Endothelial cell (in vitro differentiated cells): ENCODE measurements around the gene FCAR. TPM values are rescaled to one million over a fixed set of nuclear protein-coding genes. Genes with fewer than 3 reads are reported as not detected.
"Not testable (repeated sequence)": the region's sequence is repeated elsewhere in the genome, so short reads cannot be mapped to it uniquely, and the experiment has no call there.

Source experiments
- DNase-seq: peaks from one replicate; pipeline ENCODE4 v3.0.0; 2021; ENCODE audit warnings: low spot score
- H3K27ac Mint-ChIP-seq: one replicate; pipeline ENCODE4 v1.8.0; 2021; ENCODE audit warnings: mixed read lengths, inconsistent platforms; ENCODE audit not compliant: unreplicated experiment
- H3K27me3 Mint-ChIP-seq: one replicate; pipeline ENCODE4 v1.8.0; 2021; ENCODE audit warnings: mild to moderate bottlenecking, moderate library complexity, mixed read lengths, inconsistent platforms; ENCODE audit not compliant: unreplicated experiment
- H3K36me3 Mint-ChIP-seq: one replicate; pipeline ENCODE4 v1.8.0; 2021; ENCODE audit warnings: mild to moderate bottlenecking, low read depth, mixed read lengths, inconsistent platforms; ENCODE audit not compliant: unreplicated experiment
- H3K4me1 Mint-ChIP-seq: one replicate; pipeline ENCODE4 v1.8.0; 2021; ENCODE audit warnings: mild to moderate bottlenecking, mixed read lengths, inconsistent platforms; ENCODE audit not compliant: unreplicated experiment
- H3K4me3 Mint-ChIP-seq: one replicate; pipeline ENCODE4 v1.8.0; 2021; ENCODE audit warnings: mild to moderate bottlenecking, mixed read lengths, inconsistent platforms; ENCODE audit not compliant: unreplicated experiment
- H3K9me3 Mint-ChIP-seq: one replicate; pipeline ENCODE4 v1.8.0; 2021; ENCODE audit warnings: mixed read lengths, inconsistent platforms; ENCODE audit not compliant: unreplicated experiment
- CTCF ChIP-seq: fragments of 200-600 bp; sonication (generic); IDR thresholded peaks from one replicate; pipeline ENCODE4 v1.5.0; 2021; ENCODE audit warnings: antibody characterized with exemption; ENCODE audit not compliant: unreplicated experiment
- total RNA-seq: library from RNA; stranded (reverse); fragmentation: NEBNext Ultra II Directional; extraction: Animal tissue kit (Norgen Biotek cat#: 25700); gene quantifications from one replicate; pipeline ENCODE4 v1.2.1, GENCODE V29; 2021; ENCODE audit not compliant: unreplicated experiment

The FCAR gene
- total RNA-seq, 1 donor from 2014 or later = not detected

- Mint-ChIP-seq H3K4me3 (no peak overlapping the region), H3K36me3 (no peaks in the 10 kb centered on the region), H3K9me3 (no peaks in the 10 kb centered on the region), H3K4me1 (no peaks in the 10 kb centered on the region), H3K27me3 (peaks cover 5% of the 10 kb centered on the region), H3K27ac (no peak overlapping the region)
- TF ChIP-seq CTCF = no peak
- no peak for DNase-seq
Observed at GRCh38 chr19:54923276-54923675, 49.2 kb downstream of the FCAR start.

GRCh38 chr19:54928299-54928698 lies 54.3 kb downstream of the FCAR start:
- no peak for DNase-seq
- Mint-ChIP-seq H3K27ac (no peak overlapping the region), H3K4me1 (no peaks in the 10 kb centered on the region), H3K36me3 (no peaks in the 10 kb centered on the region), H3K9me3 (no peaks in the 10 kb centered on the region), H3K4me3 (no peak overlapping the region), H3K27me3 (peaks cover 4% of the 10 kb centered on the region)
- no peak for TF ChIP-seq CTCF

GRCh38 chr19:54937926-54938325 lies 63.9 kb downstream of the FCAR start:
- Mint-ChIP-seq H3K4me3 (no peak overlapping the region), H3K27ac (no peak overlapping the region), H3K36me3 (no peaks in the 10 kb centered on the region), H3K27me3 (peaks cover 5% of the 10 kb centered on the region), H3K4me1 (no peaks in the 10 kb centered on the region), H3K9me3 (no peaks in the 10 kb centered on the region)
- no peak for TF ChIP-seq CTCF
- no peak for DNase-seq

GRCh38 chr19:54938906-54939305 lies 64.9 kb downstream of the FCAR start:
- no peaks in the 10 kb centered on the region for H3K9me3 Mint-ChIP-seq
- TF ChIP-seq CTCF = no peak
- H3K27ac Mint-ChIP-seq = no peak overlapping the region
- no peaks in the 10 kb centered on the region for H3K4me1 Mint-ChIP-seq
- H3K36me3 Mint-ChIP-seq = no peaks in the 10 kb centered on the region
- H3K4me3 Mint-ChIP-seq = no peak overlapping the region
- DNase-seq = no peak
- peaks cover 5% of the 10 kb centered on the region for H3K27me3 Mint-ChIP-seq

GRCh38 chr19:54939538-54939937 lies 65.5 kb downstream of the FCAR start:
- not testable (repeated sequence) for H3K4me1 Mint-ChIP-seq, H3K36me3 Mint-ChIP-seq, H3K27me3 Mint-ChIP-seq, H3K4me3 Mint-ChIP-seq, DNase-seq, H3K27ac Mint-ChIP-seq, H3K9me3 Mint-ChIP-seq

Other genes with a start within 250 kb of the FCAR start
- not detected for gene LILRB1, start 243.8 kb upstream of the FCAR start, total RNA-seq
- not detected for gene LILRB4, start 211.2 kb upstream of the FCAR start, total RNA-seq
- not detected for gene KIR3DL3, start 149.8 kb upstream of the FCAR start, total RNA-seq
- gene KIR2DL3, start 135.7 kb upstream of the FCAR start, total RNA-seq = not detected
- not detected for gene KIR2DL1, start 104.4 kb upstream of the FCAR start, total RNA-seq
- not detected for gene KIR2DL4, start 70.6 kb upstream of the FCAR start, total RNA-seq
- not detected for gene KIR3DL1, start 57.8 kb upstream of the FCAR start, total RNA-seq
- not detected for gene KIR2DS4, start 41.6 kb upstream of the FCAR start, total RNA-seq
- gene KIR3DL2, start 23.8 kb upstream of the FCAR start, total RNA-seq = not detected
- gene NCR1, start 31.9 kb downstream of the FCAR start, total RNA-seq = not detected
- 0.69 TPM for gene NLRP7, start 73.3 kb downstream of the FCAR start, total RNA-seq
- gene NLRP2, start 92.1 kb downstream of the FCAR start, total RNA-seq = 0.31 TPM
- 1.2 TPM for gene GP6, start 164.0 kb downstream of the FCAR start, total RNA-seq
- 13.5 TPM for gene RDH13, start 188.9 kb downstream of the FCAR start, total RNA-seq
- 24.6 TPM for gene EPS8L1, start 201.6 kb downstream of the FCAR start, total RNA-seq
- gene PPP1R12C, start 243.4 kb downstream of the FCAR start, total RNA-seq = 136 TPM